Left ventricle myocardium inferior (tissue), 1 donor: Measurements from ENCODE around the gene HELZ2. TPM values are rescaled to one million over a fixed set of nuclear protein-coding genes. Genes with fewer than 3 reads are reported as not detected.

Experiments used
- DNase-seq: peaks from one replicate; pipeline ENCODE4 v3.0.0-alpha.2; 2020
- H3K27ac ChIP-seq: fragments of 200-600 bp; replicated peaks from 2 replicates; pipeline ENCODE4 v1.8.0; 2021
- H3K27me3 ChIP-seq: fragments of 200-600 bp; 2 replicates; pipeline ENCODE4 v1.8.0; 2021; ENCODE audit warnings: low read depth
- H3K36me3 ChIP-seq: fragments of 200-600 bp; 2 replicates; pipeline ENCODE4 v1.8.0; 2021
- H3K4me1 ChIP-seq: fragments of 200-600 bp; 2 replicates; pipeline ENCODE4 v1.8.0; 2021
- H3K4me3 ChIP-seq: fragments of 200-600 bp; 2 replicates; pipeline ENCODE4 v1.8.0; 2021; ENCODE audit warnings: mild to moderate bottlenecking, moderate library complexity
- H3K9me3 ChIP-seq: fragments of 200-600 bp; replicated peaks from 2 replicates; pipeline ENCODE4 v1.8.0; 2021
- intact Hi-C: fragments of 100-400 bp; cut with micrococcal nuclease; formaldehyde crosslinking; loops from one replicate; pipeline ENCODE4 v1.11.0; 2022
- total RNA-seq: library from RNA; stranded (reverse); fragmentation: NEBNext Ultra II Directional; extraction: Animal tissue kit (Norgen Biotek cat#: 25700); gene quantifications from one replicate; pipeline ENCODE4 v1.2.1, GENCODE V29; 2021
- TF ChIP-seq, protein P1 (sequence below): fragments of 200-600 bp; IDR thresholded peaks from 2 replicates; pipeline ENCODE4 v1.8.0; 2021; ENCODE audit warnings: antibody characterized with exemption, mild to moderate bottlenecking, borderline replicate concordance
- donor health status: DM: no; HTN: yes; CAD: no; lungs with severe emphysema.

HELZ2 gene
- total RNA-seq, 1 donor from 2014 or later: 10.6 TPM

GRCh38 chr20:63548542-63548941 is 25.5 kb downstream of the HELZ2 start:
- intact Hi-C loops: no loop called here
- H3K27me3 ChIP-seq: peaks cover 71% of the 10 kb centered on the region

GRCh38 chr20:63547725-63548480 is 26.1 kb downstream of the HELZ2 start, which contains the start of gene SRMS:
TSS of gene SRMS (minus strand) at chr20:63547749. CDS start at chr20:63547463, 286 bp downstream.
- Histone ChIP-seq H3K36me3 (no peaks in the 10 kb centered on the region), H3K27ac (no peak within 1 kb of the TSS), H3K4me1 (no peaks in the 10 kb centered on the region), H3K4me3 (no peak within 1 kb of the TSS), H3K9me3 (no peaks in the 10 kb centered on the region), H3K27me3 (peaks cover 68% of the 10 kb centered on the region)
- DNase-seq: no peak
- TF ChIP-seq, protein P1, sequence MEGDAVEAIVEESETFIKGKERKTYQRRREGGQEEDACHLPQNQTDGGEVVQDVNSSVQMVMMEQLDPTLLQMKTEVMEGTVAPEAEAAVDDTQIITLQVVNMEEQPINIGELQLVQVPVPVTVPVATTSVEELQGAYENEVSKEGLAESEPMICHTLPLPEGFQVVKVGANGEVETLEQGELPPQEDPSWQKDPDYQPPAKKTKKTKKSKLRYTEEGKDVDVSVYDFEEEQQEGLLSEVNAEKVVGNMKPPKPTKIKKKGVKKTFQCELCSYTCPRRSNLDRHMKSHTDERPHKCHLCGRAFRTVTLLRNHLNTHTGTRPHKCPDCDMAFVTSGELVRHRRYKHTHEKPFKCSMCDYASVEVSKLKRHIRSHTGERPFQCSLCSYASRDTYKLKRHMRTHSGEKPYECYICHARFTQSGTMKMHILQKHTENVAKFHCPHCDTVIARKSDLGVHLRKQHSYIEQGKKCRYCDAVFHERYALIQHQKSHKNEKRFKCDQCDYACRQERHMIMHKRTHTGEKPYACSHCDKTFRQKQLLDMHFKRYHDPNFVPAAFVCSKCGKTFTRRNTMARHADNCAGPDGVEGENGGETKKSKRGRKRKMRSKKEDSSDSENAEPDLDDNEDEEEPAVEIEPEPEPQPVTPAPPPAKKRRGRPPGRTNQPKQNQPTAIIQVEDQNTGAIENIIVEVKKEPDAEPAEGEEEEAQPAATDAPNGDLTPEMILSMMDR: no peak
- intact Hi-C loops: no loop called here

More at GRCh38 chr20:63548542-63548941, 25.5 kb downstream of the HELZ2 start:
- Histone ChIP-seq H3K9me3 (no peaks in the 10 kb centered on the region), H3K4me1 (peaks cover 1% of the 10 kb centered on the region), H3K4me3 (no peak overlapping the region), H3K27ac (no peak overlapping the region), H3K36me3 (no peaks in the 10 kb centered on the region)
- TF ChIP-seq, protein P1: no peak
- no peak for DNase-seq

- no peaks in the 10 kb centered on the region for H3K9me3 ChIP-seq
- intact Hi-C loops: no loop called here
- DNase-seq: no peak
- no peaks in the 10 kb centered on the region for H3K4me1 ChIP-seq
- TF ChIP-seq, protein P1: no peak
- H3K4me3 ChIP-seq: no peak overlapping the region
- peaks cover 63% of the 10 kb centered on the region for H3K27me3 ChIP-seq
- H3K27ac ChIP-seq: no peak overlapping the region
- H3K36me3 ChIP-seq: no peaks in the 10 kb centered on the region
These were observed 26.9 kb downstream of the HELZ2 start for GRCh38 chr20:63546956-63547724.

DNA sequence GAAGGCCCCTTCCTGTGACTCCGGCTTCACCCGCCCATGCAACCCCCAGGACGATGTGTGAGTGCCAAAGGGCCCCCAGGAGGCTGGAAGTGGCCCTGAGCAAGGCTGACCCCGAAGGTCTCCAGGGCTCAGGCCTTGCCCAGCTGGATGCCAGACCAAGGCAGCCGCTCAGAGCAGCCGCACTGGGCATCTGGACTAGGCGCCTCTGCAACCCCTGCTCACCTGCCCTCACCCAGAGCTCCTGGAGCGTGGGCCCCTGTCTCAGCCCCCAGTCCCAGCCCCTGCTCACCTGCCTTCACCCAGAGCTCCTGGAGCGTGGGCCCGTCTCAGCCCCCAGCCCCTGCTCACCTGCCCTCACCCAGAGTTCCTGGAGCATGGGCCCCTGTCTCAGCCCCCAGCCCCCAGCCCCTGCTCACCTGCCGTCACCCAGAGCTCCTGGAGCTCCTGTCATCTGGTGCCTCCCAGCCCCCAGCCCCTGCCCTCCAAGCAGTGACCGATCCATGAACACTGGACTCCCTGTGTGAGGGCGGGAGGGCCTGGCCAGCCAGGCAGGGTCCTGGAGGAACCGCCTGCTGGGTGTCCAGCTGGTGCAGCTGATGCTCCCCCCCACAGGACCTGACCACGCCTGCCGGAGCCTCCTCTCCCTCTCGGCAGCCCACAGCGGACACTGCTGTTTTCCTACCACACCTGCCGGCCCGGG is 27.6 kb downstream of the HELZ2 start:
- Histone ChIP-seq H3K27me3 (peaks cover 63% of the 10 kb centered on the region), H3K9me3 (no peaks in the 10 kb centered on the region), H3K36me3 (no peaks in the 10 kb centered on the region), H3K4me1 (no peaks in the 10 kb centered on the region), H3K27ac (no peak overlapping the region), H3K4me3 (no peak overlapping the region)
- intact Hi-C loops: no loop called here
- DNase-seq: no peak
- TF ChIP-seq, protein P1: no peak

DNA sequence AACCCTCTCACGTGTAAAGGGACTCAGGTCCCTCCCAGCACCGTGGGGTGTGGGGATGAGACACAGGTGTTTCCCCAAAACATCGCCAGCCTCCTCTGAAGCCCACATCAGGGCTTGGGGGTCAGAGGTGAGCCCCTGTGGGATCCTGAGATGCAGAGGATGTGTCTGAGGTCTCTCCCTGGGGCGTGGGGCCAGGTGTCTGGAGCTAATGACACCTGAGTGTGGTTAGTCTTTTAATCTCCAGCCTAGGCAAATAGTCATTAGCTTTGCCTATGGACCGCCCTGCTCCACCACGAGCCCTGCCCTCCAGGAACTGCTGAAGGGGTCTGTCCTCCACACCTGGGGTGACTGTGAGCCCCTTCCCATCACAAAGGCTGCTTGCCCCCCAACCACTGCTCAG is 28.2 kb downstream of the HELZ2 start:
- no peaks in the 10 kb centered on the region for H3K4me1 ChIP-seq
- peaks cover 59% of the 10 kb centered on the region for H3K27me3 ChIP-seq
- H3K9me3 ChIP-seq: no peaks in the 10 kb centered on the region
- no peak for DNase-seq
- H3K27ac ChIP-seq: no peak overlapping the region
- H3K4me3 ChIP-seq: no peak overlapping the region
- H3K36me3 ChIP-seq: no peaks in the 10 kb centered on the region
- TF ChIP-seq, protein P1: no peak
- intact Hi-C loops: no loop called here
